ENCODE measurements around the gene TRAPPC8. TPM values are rescaled to one million over a fixed set of nuclear protein-coding genes. Genes with fewer than 3 reads are reported as not detected.
"Not testable (repeated sequence)": the region's sequence is repeated elsewhere in the genome, so short reads cannot be mapped to it uniquely, and the experiment has no call there.

Gene TRAPPC8
- total RNA-seq, result 10 to 100 TPM; 47.1 to 48.1 TPM
- long read RNA-seq, full-length matches to known transcripts, result 3 of 13 reads
- long read RNA-seq, partial matches to known transcripts, result 5 of 13 reads
- long read RNA-seq, other reads (novel, unspliced or antisense), result 5 of 13 reads

DNA sequence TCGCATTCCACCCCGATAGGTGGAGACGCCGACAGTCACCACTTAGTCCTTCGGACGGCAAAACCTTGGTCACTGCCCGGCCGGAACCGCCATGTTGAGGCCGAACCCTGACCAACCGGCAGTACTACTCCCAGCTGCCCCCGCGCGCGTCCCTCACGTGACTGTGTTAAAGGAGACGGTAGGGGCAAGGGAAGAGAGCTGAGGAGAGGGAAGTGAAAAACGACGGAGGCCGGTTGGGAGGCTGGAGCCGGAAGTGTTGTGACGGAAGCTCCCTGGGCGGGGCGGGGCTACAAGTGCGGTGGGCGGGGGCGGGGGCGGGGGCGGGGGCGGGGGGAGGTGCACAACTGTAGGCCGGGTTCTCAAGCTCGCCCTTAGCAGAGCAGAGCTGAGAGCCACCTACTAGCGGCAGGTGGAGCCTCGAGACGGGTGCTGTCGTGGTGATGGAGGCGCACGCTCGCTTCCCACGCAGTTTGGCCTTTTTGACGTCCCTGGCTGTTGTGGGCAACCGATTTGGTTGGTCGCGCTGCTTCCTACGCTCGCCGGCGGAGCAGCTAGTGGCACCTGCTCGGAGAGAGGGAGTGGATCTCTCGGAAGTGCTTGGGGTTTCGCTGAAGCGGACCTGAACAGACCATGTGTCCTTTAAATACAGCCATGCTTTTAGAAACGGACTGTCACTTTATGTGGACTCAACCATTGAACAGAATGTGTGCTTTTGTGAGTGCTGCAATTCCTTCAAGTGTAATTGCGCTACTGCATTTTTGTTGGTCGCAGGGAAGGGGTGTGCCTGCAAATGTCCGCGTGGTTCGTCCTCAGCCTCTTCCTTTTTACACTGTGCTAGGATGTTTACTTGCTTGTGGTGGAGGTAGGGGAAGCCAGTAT, at the start of gene TRAPPC8:
Gene TRAPPC8, minus strand, starts transcription at position 130 of the 879 bp plus-strand sequence. CDS start 364 bp downstream, outside the sequence.
- DNase-seq, result peak; percentile 98 to 99
- intact Hi-C loops (cut with DNase I, micrococcal nuclease), result loop anchor here in 1 of 2 donors (10.0 kb wide), 1 partner anchor 152 kb away; the partner anchor contains the start of gene RNF138
- peak; percentile 90 for ATAC-seq

- ATAC-seq (no peak), DNase-seq (no peak)
- intact Hi-C loops (cut with DNase I, micrococcal nuclease), result no loop called here
Measured at GRCh38 chr18:31990823-31991222, 47.9 kb upstream of the TRAPPC8 start.

DNA sequence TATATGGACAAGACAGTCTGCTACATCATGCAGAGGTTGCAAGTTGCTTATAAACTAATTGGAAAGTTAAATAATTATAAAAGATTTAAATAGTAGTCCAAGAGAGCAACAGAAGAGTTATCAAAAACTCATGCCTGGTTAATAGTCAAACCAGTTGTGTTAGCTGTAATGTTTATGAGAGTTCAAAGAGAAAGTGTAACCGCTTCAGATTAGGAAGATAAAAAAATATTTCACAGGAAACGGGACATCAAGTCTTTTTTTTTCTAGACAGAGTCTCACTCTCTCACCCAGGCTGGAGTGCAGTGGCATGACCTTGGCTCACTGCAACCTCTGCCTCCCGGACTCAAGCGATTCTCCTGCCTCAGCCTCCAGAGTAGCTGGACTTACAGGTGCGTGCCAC, 41.0 kb upstream of the TRAPPC8 start:
- DNase-seq (no peak), ATAC-seq (peak; percentile 34)
- intact Hi-C loops (cut with DNase I, micrococcal nuclease), result no loop called here

DNA sequence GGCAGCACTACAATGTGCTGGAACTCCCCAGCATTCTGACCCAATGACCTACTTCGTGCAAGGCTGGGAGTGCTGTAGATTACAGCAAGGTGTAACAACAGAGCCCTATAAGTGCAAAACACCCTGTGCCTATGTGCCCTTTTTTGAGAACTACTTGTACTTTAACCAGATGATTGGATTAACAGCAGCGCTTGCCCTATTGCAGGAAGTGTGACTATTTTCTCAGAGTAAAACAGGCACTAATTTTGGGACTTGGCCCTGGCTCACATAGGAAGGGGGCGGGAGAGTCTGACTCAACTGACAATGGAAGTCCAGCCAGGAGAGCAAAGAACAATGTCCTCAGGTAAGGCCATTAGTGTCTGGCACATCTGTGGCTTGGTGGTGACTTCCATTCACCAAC, 40.1 kb upstream of the TRAPPC8 start:
- DNase-seq (peak in 1 of 2 donors; percentile 30), ATAC-seq (peak; percentile 89)
- intact Hi-C loops (cut with DNase I, micrococcal nuclease), result no loop called here

DNA sequence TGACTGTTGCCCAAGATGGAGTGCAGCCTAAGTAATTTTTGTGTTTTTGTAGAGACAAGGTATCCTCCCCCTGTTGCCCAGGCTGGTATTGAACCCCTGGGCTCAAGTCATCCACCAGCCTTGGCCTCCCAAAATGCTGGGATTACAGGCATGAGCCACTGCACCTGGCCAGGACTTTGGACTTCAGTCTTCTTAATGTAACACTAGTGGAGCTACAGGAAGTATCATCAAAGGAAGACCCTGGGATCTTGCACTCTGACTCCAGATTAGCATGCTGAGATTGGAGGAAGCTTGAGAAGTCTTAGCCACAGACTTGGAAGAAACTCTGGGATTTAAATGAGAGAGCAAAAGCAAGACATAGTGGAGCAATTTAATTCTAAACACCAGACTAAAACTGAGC, 37.9 kb upstream of the TRAPPC8 start:
- intact Hi-C loops (cut with DNase I, micrococcal nuclease), result no loop called here
- DNase-seq (no peak), ATAC-seq (peak; percentile 27)

- DNase-seq (no peak), ATAC-seq (no peak)
- intact Hi-C loops (cut with DNase I, micrococcal nuclease), result loop anchor here in 1 of 2 donors (10.0 kb wide), 1 partner anchor 235 kb away; no protein-coding TSS in a partner anchor
Measured at GRCh38 chr18:31979714-31980113, 36.8 kb upstream of the TRAPPC8 start.

DNA sequence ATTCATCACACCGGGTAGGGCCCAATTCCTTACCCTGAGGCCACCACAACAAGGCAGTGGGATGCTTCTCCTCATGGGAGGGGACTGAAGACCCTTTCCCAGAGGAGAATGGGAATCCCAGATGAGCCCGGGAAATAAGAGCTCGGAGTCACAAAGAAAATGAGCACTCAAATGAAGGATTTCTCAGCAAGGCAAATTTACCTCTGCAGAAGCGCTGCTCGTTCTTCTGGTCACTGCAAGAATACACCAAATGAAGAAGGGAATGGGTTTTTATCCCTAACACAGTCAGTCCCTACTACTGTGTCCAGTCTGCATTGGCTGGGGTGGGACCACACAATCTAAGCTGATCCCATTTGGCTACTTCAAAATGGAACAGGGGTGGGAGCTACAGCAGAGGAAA, 35.7 kb upstream of the TRAPPC8 start:
- no peak for ATAC-seq
- intact Hi-C loops (cut with DNase I, micrococcal nuclease), result loop anchor here in 1 of 2 donors (10.0 kb wide), 1 partner anchor 234 kb away; no protein-coding TSS in a partner anchor
- no peak for DNase-seq

DNA sequence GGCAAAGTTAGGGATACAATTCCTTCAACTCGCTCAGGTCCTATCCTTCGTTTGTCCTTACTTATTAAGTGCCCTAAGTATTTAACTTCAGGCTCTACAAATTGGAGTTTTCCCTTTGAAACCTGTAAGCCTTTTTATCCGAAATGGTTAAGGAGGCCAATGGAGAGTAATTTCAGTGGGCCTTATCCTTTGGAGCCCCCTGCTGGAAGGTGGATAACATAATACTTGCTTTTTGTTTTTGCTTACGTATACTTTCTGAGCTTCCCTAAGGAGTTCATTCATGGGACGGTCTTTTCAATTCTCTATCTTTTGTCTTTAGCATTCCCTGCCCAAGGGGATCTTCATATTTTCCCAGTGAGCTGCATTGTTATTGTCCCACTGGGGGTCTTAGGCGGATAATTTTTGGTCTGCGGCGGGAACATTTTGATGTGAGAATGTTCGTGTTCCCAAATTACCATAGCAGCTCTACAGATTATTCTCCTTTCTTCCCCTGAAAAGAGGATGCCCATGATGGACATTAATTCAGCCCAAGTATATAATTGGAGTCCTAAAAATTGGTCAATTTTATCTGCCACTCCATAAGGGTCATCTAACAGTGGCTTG, 34.4 kb upstream of the TRAPPC8 start:
- ATAC-seq (peak; percentile 48), DNase-seq (no peak)
- intact Hi-C loops (cut with DNase I, micrococcal nuclease), result loop anchor here in 1 of 2 donors (10.0 kb wide), 1 partner anchor 233 kb away; no protein-coding TSS in a partner anchor

GRCh38 chr18:31976242-31976641, 33.3 kb upstream of the TRAPPC8 start:
- no peak for ATAC-seq
- no peak for DNase-seq
- intact Hi-C loops (cut with DNase I, micrococcal nuclease), result loop anchor here in 1 of 2 donors (10.0 kb wide), 1 partner anchor 231 kb away; no protein-coding TSS in a partner anchor

GRCh38 chr18:31973929-31974546, 31.1 kb upstream of the TRAPPC8 start:
- DNase-seq (no peak), ATAC-seq (no peak)
- intact Hi-C loops (cut with DNase I, micrococcal nuclease), result loop anchor here in 1 of 2 donors (10.0 kb wide), 1 partner anchor 229 kb away; no protein-coding TSS in a partner anchor

- ATAC-seq (no peak), DNase-seq (no peak)
- intact Hi-C loops (cut with DNase I, micrococcal nuclease), result loop anchor here in 1 of 2 donors (10.0 kb wide), 1 partner anchor 226 kb away; no protein-coding TSS in a partner anchor
Measured at GRCh38 chr18:31970617-31971016, 27.7 kb upstream of the TRAPPC8 start.

- intact Hi-C loops (cut with DNase I, micrococcal nuclease), result no loop called here
- DNase-seq (no peak), ATAC-seq (no peak)
Measured at GRCh38 chr18:31965316-31965970, 22.5 kb upstream of the TRAPPC8 start.

DNA sequence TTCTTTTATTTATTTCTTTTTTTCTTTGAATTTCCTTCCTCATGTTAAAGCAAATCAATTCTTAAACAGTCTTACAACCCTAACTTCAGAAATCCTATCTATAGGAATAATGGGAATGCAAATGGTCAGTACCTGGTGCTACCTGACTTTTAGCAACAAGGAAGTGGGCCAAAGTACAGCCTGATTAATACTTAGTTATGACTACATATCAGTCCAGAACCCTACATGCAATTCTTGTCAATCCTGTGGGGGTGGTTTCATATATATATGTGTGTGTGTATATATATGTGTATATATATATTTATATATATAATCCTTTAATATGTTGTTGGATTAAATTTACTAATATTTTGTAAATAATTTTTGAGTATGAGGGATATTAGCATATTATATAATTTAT, 14.8 kb upstream of the TRAPPC8 start:
- intact Hi-C loops (cut with DNase I, micrococcal nuclease), result no loop called here

DNA sequence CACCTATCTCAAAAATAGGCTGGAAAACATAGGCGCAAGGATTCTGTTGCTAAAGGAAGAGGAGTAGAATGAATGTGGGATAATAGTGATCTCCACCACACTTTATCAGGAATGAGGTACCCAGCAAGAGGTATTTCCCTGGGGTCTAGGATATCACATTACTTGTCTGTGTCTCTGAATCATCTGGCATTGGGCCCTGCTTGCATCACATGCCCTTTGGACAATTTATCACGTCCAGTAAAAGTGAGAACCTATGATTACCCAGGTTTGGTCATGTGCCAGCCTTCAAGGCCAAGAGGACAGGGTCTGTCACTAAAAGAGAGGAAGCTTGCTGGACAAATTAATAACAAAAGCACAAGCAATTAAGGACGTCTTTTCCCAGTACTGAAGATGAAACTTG, 11.4 kb upstream of the TRAPPC8 start:
- intact Hi-C loops (cut with DNase I, micrococcal nuclease), result no loop called here
- ATAC-seq (peak; percentile 70), DNase-seq (no peak)

More for the DNA sequence above, 14.8 kb upstream of the TRAPPC8 start:
- ATAC-seq, result no peak
- no peak for DNase-seq

DNA sequence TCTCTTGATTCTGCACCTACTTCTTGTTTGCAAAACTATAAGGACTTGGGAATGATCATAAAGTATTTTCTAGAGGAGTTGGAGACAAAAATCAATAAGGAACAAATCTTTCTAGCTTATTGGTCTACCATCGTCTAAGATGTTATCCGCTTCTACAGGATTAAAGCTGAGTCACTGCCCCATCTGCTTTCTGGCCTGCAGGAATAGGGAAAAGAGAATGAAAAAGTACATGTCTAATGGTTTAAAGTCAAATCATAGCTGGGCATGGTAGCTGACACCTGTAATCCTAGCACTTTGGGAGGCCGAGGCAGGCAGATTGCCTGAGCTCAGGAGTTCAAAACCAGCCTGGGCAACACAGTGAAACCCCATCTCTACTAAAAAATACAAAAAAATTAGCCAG, 10.8 kb upstream of the TRAPPC8 start:
- intact Hi-C loops (cut with DNase I, micrococcal nuclease); DNase-seq; ATAC-seq: not testable (repeated sequence)

DNA sequence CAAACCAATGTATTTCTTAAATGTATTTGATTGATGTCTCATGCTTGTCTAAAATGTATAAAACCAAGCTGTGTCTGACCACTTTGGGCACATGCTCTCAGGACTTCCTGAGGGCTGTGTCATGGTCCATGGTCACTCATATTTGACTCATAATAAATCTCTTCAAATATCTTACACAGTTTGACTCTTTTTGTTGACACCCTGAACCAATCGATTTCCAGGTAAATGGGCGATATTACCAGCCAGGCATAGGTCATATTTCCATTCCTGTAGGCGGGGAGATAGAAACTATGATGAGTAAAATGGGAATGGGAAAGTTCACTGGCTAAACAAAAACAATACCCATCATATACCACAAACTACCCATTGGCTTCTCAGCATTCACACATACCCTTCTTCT, 9.3 kb upstream of the TRAPPC8 start:
- ATAC-seq (no peak), DNase-seq (no peak)
- intact Hi-C loops (cut with DNase I, micrococcal nuclease), result no loop called here

DNA sequence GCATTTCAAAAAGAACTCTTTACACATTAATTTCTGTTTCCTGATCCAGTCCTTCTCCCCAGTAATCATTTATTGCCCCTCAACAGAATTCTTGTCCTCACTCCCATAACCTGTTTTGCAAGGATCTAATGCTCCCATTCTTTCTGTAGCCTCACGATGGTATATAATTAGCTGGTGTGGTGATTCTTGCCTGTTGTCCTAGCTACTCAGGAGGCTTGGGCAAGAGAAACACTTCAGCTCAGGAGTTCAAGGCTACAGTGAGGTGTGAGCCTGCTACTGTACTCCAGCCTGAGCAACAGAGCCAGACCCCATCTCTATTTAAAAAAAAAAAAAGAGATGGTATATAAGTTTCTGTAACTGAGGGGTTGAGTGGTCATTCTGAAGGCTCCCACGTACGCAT, 7.7 kb upstream of the TRAPPC8 start:
- DNase-seq (no peak), ATAC-seq (no peak)
- intact Hi-C loops (cut with DNase I, micrococcal nuclease), result no loop called here

DNA sequence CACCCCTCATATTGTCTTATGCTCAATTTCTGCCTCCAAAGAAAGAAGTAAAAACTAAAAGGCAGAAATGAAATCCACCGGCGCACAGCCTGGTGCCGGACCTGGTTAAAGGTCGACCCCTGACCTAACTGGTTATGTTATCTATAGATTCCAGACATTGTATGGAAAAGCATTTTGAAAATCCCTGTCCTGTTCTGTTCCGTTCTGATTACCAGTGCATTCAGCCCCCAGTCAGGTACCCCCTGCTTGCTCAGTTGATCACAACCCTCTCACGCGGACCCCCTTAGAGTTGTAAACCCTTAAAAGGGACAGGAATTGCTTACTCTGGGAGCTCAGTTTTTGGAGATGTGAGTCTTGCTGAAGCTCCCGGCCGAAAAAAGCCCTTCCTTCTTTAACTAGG, 5.4 kb upstream of the TRAPPC8 start:
- ATAC-seq, DNase-seq: not testable (repeated sequence)
- intact Hi-C loops (cut with DNase I, micrococcal nuclease), result loop anchor here in 1 of 2 donors (10.0 kb wide), 1 partner anchor 146 kb away; the partner anchor contains the start of gene RNF138
